Activated naive CD8-positive, alpha-beta T cell treated with anti-CD3 and anti-CD28 coated beads for 36 hours (primary cell): ENCODE data around the gene EP300. TPM values are rescaled to one million over a fixed set of nuclear protein-coding genes. Genes with fewer than 3 reads are reported as not detected.
A peak's percentile ranks its signal among the peaks of the same experiment; 100 is the strongest.

Experiments
- DNase-seq: peaks from one replicate; pipeline ENCODE4 v3.0.0; 2021
- H3K27ac Mint-ChIP-seq: one replicate; pipeline ENCODE4 v1.8.0; 2022; ENCODE audit warnings: mild to moderate bottlenecking, moderate library complexity, mixed read lengths
- H3K27me3 Mint-ChIP-seq: one replicate; pipeline ENCODE4 v1.8.0; 2022; ENCODE audit warnings: mild to moderate bottlenecking, mixed read lengths
- H3K36me3 Mint-ChIP-seq: one replicate; pipeline ENCODE4 v1.8.0; 2021; ENCODE audit warnings: mild to moderate bottlenecking, mixed read lengths
- H3K4me1 Mint-ChIP-seq: one replicate; pipeline ENCODE4 v1.8.0; 2021; ENCODE audit warnings: mixed read lengths
- H3K4me3 Mint-ChIP-seq: one replicate; pipeline ENCODE4 v1.8.0; 2022; ENCODE audit warnings: mild to moderate bottlenecking, moderate library complexity, mixed read lengths
- H3K9me3 Mint-ChIP-seq: one replicate; pipeline ENCODE4 v1.8.0; 2022; ENCODE audit warnings: mixed read lengths
- total RNA-seq, 2 experiments: library from RNA; stranded (reverse); gene quantifications; one replicate each; pipeline ENCODE4 v1.2.3, GENCODE V29; 2021

Gene EP300
- total RNA-seq, 2 experiments from 2014 or later: 38.5 to 39.5 TPM

DNA sequence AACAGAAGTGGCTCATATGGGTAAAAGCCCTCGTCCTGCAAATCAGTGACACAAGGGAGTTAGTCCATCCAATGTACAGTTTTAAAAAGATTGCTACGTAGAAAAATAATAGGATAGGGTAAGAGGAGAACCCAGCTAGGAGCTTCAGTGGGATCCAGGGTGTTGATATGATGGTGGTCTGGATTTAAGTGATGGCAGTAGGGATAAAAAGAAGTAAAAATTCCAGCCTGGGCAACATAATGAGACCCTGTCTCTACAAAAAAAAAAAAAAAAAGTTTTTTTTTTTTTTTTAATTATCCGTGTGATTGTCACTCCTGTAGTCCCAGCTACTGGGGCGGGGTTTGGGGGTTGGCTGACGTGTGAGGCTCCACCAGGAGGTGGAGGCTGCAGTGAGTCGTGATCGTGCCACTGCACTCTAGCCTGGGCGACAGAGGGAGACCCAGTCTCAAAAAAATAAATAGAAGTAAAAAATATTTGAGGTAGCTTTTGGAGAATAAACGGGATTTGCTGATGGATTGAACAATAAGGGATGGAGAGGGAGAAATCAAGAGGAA is 105.7 kb downstream of the EP300 start:
- Mint-ChIP-seq H3K36me3 (no peaks in the 10 kb centered on the region), H3K4me3 (peak overlapping the region; percentile 81), H3K4me1 (peaks cover 8% of the 10 kb centered on the region), H3K27me3 (peaks cover 14% of the 10 kb centered on the region), H3K27ac (peak overlapping the region; percentile 56), H3K9me3 (no peaks in the 10 kb centered on the region)
- peak; percentile 65 for DNase-seq

- H3K4me3 Mint-ChIP-seq: no peak overlapping the region
- H3K27ac Mint-ChIP-seq: no peak overlapping the region
- H3K36me3 Mint-ChIP-seq: no peaks in the 10 kb centered on the region
- H3K27me3 Mint-ChIP-seq: peaks cover 18% of the 10 kb centered on the region
- DNase-seq: no peak
- H3K9me3 Mint-ChIP-seq: no peaks in the 10 kb centered on the region
- peaks cover 14% of the 10 kb centered on the region for H3K4me1 Mint-ChIP-seq
Measured at GRCh38 chr22:41201141-41201540, 108.7 kb downstream of the EP300 start.

GRCh38 chr22:41203118-41203517 is 110.7 kb downstream of the EP300 start:
- no peak for DNase-seq
- H3K36me3 Mint-ChIP-seq: peaks cover 6% of the 10 kb centered on the region
- peaks cover 18% of the 10 kb centered on the region for H3K27me3 Mint-ChIP-seq
- peaks cover 19% of the 10 kb centered on the region for H3K4me1 Mint-ChIP-seq
- H3K9me3 Mint-ChIP-seq: no peaks in the 10 kb centered on the region
- H3K27ac Mint-ChIP-seq: no peak overlapping the region
- no peak overlapping the region for H3K4me3 Mint-ChIP-seq

- Mint-ChIP-seq H3K27me3 (peaks cover 13% of the 10 kb centered on the region), H3K4me1 (peaks cover 18% of the 10 kb centered on the region), H3K9me3 (no peaks in the 10 kb centered on the region), H3K4me3 (no peak overlapping the region), H3K27ac (peak overlapping the region; percentile 38), H3K36me3 (peaks cover 6% of the 10 kb centered on the region)
- no peak for DNase-seq
Measured at GRCh38 chr22:41204066-41204465, 111.7 kb downstream of the EP300 start.

- Mint-ChIP-seq H3K27ac (peak within 1 kb of the TSS; percentile 94), H3K4me3 (peak within 1 kb of the TSS; percentile 91), H3K27me3 (peaks cover 13% of the 10 kb centered on the region), H3K9me3 (no peaks in the 10 kb centered on the region), H3K36me3 (peaks cover 11% of the 10 kb centered on the region), H3K4me1 (peaks cover 21% of the 10 kb centered on the region)
- DNase-seq: peak; percentile 99
Measured at GRCh38 chr22:41204992-41205900, 112.9 kb downstream of the EP300 start, which contains the start of gene L3MBTL2. TSS of gene L3MBTL2 (plus strand) at chr22:41205312. CDS start at chr22:41205363, 51 bp downstream.

DNA sequence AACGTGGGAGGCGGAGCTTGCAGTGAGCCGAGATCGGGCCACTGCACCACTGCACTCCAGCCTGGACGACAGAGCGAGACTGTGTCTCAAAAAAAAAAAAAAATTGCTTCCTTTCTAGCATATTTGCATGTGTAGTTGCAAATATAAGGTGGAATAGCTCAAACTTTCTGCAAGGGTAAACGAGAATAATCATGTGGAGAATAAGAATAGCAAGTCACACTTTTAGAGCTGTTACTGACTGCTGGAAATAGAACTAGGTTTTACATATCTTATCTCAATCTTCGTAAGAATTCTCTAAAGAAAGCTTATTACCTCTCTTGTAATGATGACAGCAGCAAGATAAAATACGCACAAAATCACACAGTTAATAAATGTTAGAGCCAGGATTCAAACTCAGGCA is 114.3 kb downstream of the EP300 start:
- Mint-ChIP-seq H3K4me1 (peaks cover 21% of the 10 kb centered on the region), H3K36me3 (peaks cover 11% of the 10 kb centered on the region), H3K27ac (no peak overlapping the region), H3K9me3 (no peaks in the 10 kb centered on the region), H3K4me3 (peak overlapping the region; percentile 70), H3K27me3 (peaks cover 6% of the 10 kb centered on the region)
- no peak for DNase-seq

DNA sequence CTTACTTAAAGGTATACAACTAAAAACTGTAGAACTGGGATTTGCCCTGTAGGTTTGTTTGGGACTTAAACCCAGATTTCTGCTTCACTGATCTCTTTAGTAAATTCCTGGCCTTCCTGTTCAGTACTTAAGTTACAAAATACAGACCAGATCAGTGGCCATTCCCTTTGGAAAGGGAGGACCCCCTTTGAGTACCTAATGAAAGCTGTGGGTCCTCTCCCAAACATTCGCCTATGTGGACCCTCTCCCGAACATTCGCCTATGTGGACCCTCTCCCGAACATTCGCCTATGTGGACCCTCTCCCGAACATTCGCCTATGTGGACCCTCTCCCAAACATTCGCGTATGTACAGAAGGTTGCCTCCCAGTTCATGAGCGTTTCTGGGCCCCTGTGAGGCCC is 123.0 kb downstream of the EP300 start:
- Mint-ChIP-seq H3K36me3 (peaks cover 19% of the 10 kb centered on the region), H3K4me1 (peaks cover 25% of the 10 kb centered on the region), H3K27me3 (no peaks in the 10 kb centered on the region), H3K4me3 (no peak overlapping the region), H3K27ac (no peak overlapping the region), H3K9me3 (no peaks in the 10 kb centered on the region)
- no peak for DNase-seq

DNA sequence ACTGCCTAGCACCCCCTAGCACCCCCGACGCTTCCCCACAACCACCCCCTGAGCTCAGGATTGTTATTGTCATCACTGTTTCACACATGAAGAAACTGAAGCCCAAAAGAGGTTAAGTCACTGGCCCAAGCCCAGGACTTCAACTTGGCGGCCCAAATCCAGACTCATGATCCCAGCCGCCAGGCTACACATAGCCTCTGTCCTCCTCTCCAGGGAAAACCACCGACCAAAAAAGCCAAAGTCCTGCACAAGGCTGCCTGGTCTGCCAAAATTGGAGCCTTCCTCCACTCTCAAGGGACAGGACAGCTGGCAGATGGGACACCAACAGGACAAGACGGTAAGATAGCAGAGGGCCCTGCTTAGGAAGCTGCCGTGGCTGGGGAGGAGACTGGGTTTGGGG is 123.5 kb downstream of the EP300 start:
- no peaks in the 10 kb centered on the region for H3K9me3 Mint-ChIP-seq
- peaks cover 25% of the 10 kb centered on the region for H3K4me1 Mint-ChIP-seq
- no peaks in the 10 kb centered on the region for H3K27me3 Mint-ChIP-seq
- no peak overlapping the region for H3K4me3 Mint-ChIP-seq
- no peak overlapping the region for H3K27ac Mint-ChIP-seq
- H3K36me3 Mint-ChIP-seq: peaks cover 19% of the 10 kb centered on the region
- no peak for DNase-seq

DNA sequence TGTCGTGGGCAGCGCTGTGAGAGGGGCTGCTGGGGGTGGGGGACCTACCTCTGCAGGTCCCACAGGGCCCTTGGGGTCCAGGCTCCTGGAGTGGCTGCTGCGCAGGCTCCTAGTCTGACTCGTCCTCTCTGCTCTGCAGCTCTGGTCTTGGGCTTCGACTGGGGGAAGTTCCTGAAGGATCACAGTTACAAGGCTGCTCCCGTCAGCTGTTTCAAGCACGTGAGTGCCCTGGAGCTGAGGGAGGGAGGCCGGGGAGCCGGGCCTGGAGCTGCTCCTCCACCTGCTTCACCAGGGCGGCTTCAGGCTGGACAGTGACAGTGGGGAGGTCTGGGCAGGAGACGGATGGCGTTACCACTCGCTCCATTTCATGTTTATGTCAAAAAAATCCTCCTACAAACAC is 124.6 kb downstream of the EP300 start:
- Mint-ChIP-seq H3K36me3 (peaks cover 21% of the 10 kb centered on the region), H3K9me3 (no peaks in the 10 kb centered on the region), H3K27ac (peak overlapping the region; percentile 86)

DNA sequence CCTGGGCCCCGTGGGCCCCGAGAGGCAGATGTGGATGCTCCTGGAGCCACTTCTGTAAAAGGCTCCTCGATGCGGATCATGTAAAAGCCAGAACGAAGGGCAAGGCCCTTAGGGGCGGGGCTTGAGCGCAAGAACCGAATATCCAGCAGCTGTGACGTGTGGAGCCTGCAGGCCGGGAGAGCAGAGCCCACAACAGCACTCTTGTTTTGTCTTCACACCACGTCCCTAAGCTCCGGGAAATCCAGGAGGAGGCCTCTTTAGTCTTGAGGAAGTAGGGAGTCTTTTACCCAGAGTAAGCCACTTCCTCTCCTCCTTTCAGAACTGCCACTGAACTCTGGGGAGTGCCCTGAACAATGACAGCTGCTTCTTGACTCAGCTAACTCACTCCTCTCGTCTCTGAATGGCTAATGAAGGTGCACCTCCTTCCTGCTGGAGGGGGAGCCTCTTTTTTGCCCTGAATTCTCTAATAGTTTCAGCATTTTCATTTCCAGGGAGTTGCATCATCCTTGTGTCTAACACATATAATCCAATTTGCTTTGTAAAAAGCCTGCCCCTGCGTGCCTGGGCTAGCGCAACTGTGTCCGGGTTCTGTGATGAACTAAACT is 125.3 kb downstream of the EP300 start:
- no peaks in the 10 kb centered on the region for H3K9me3 Mint-ChIP-seq
- DNase-seq: peak; percentile 45
- H3K4me3 Mint-ChIP-seq: peak overlapping the region; percentile 54
- peaks cover 25% of the 10 kb centered on the region for H3K4me1 Mint-ChIP-seq
- no peaks in the 10 kb centered on the region for H3K27me3 Mint-ChIP-seq
- peak overlapping the region; percentile 86 for H3K27ac Mint-ChIP-seq
- H3K36me3 Mint-ChIP-seq: peaks cover 25% of the 10 kb centered on the region

More for the DNA sequence above, 124.6 kb downstream of the EP300 start:
- H3K27me3 Mint-ChIP-seq: no peaks in the 10 kb centered on the region
- peak overlapping the region; percentile 51 for H3K4me3 Mint-ChIP-seq
- DNase-seq: no peak
- H3K4me1 Mint-ChIP-seq: peaks cover 25% of the 10 kb centered on the region

DNA sequence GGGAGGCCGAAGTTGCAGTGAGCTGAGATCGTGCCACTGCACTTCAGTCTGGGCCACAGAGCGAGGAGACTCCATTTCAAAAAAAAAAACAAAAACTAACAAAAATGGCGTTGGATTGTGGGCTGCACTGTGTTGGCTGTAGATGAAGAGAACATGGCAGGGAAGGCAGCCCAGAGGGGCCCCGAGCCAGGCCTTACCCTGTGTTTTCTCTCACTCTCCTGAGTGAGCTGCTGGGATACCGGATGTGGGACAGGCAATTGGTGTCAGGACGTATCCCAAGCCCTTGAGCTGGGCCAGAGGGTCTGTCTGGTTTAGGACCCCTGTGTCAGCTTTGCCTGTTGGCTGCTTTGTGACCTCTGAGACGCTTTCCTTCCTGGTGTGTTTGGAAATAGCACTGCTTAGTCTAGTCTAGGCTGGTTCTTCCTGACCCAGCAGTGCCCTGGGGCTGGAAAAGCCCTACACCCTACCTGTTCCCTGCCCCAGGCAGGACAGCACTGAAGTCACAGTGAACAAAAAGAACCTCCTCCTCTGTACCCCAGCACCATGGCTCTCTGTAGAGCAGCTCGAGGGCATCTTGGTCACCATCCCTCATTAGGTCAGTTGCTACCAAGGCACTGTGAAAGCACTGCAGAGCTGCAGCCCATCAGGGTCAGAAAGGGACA is 130.6 kb downstream of the EP300 start:
- Mint-ChIP-seq H3K9me3 (no peaks in the 10 kb centered on the region), H3K4me1 (peaks cover 2% of the 10 kb centered on the region), H3K4me3 (no peak overlapping the region), H3K36me3 (peaks cover 18% of the 10 kb centered on the region), H3K27me3 (no peaks in the 10 kb centered on the region), H3K27ac (peak overlapping the region; percentile 8)
- DNase-seq: no peak

- H3K27me3 Mint-ChIP-seq: no peaks in the 10 kb centered on the region
- no peaks in the 10 kb centered on the region for H3K9me3 Mint-ChIP-seq
- no peak overlapping the region for H3K27ac Mint-ChIP-seq
- no peak overlapping the region for H3K4me3 Mint-ChIP-seq
- H3K36me3 Mint-ChIP-seq: peaks cover 17% of the 10 kb centered on the region
- no peak for DNase-seq
- peaks cover 1% of the 10 kb centered on the region for H3K4me1 Mint-ChIP-seq
Measured at GRCh38 chr22:41223535-41223934, 131.1 kb downstream of the EP300 start.

DNA sequence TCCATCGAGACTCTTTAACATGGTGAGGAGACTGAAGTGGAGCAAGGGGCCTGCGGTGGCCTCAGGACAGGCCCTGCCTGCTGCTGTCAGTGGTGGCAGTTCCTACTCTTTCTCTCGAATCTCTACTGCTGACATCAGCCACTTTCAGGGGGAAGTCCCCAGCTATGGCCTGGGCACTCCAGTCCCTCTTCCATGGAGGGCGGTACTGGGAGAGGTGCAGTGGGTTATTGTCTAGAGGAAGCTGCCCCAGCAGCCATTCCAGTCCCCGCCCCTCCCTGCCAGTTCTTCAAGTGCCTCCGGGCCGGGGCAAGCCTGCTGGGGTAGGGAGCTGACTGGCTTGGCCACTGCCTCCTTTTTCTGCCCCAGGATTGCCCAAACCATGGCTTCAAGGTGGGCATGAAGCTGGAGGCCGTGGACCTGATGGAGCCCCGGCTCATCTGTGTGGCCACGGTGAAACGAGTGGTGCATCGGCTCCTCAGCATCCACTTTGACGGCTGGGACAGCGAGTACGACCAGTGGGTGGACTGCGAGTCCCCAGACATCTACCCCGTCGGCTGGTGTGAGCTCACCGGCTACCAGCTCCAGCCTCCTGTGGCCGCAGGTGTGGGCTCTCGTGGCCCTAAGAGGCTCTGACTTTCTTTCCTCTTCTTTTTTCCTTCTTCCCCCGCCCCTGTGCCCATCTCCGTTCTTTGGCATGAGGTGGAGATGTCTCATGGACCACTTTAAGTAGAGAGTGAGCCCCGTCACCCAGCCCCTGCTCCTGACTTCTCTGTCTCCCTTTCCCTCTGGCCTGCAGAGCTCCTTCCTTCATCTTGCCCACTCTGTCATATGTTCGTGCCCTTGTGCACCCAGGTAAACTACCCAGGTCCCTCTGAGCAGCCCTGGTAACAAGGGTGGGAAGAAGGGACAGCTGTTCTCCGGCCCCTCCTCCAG is 134.6 kb downstream of the EP300 start:
- H3K4me1 Mint-ChIP-seq: no peaks in the 10 kb centered on the region
- no peak overlapping the region for H3K4me3 Mint-ChIP-seq
- peaks cover 15% of the 10 kb centered on the region for H3K36me3 Mint-ChIP-seq
- H3K27ac Mint-ChIP-seq: peak overlapping the region; percentile 59
- H3K27me3 Mint-ChIP-seq: no peaks in the 10 kb centered on the region
- DNase-seq: no peak
- no peaks in the 10 kb centered on the region for H3K9me3 Mint-ChIP-seq

GRCh38 chr22:41229215-41229614 is 136.8 kb downstream of the EP300 start:
- Mint-ChIP-seq H3K36me3 (peaks cover 11% of the 10 kb centered on the region), H3K27ac (no peak overlapping the region), H3K4me1 (no peaks in the 10 kb centered on the region), H3K27me3 (no peaks in the 10 kb centered on the region), H3K4me3 (no peak overlapping the region), H3K9me3 (no peaks in the 10 kb centered on the region)
- DNase-seq: no peak
